WTC11 (cell line): ENCODE data around the gene BTBD9. TPM values are rescaled to one million over a fixed set of nuclear protein-coding genes. Genes with fewer than 3 reads are reported as not detected.
A peak's percentile ranks its signal among the peaks of the same experiment; 100 is the strongest.

Source experiments
- ATAC-seq: fragments of 200-7000 bp; cut with Tn5 transposase; 2 replicates; pipeline ENCODE4 v1.10.0; 2021; ENCODE audit warnings: mild to moderate bottlenecking, moderate library complexity
- CTCF ChIA-PET: fragments of 300-600 bp; sonication (Branson Sonifier 250); formaldehyde crosslinking; loops from one replicate; lab custom pipeline; 2021; ENCODE audit warnings: antibody characterized with exemption; lab: Charles Lee
- POLR2A ChIA-PET: fragments of 350-600 bp; sonication (Branson Sonifier 250); formaldehyde crosslinking; loops from one replicate; lab custom pipeline; 2021; ENCODE audit warnings: antibody characterized with exemption; lab: Charles Lee
- DNase-seq: peaks from one replicate; pipeline ENCODE4 v3.0.0; 2021; ENCODE audit warnings: low spot score
- H3K27ac Mint-ChIP-seq: 2 replicates; pipeline ENCODE4 v1.8.0; 2021; ENCODE audit warnings: mixed read lengths
- H3K27me3 Mint-ChIP-seq: 2 replicates; pipeline ENCODE4 v1.8.0; 2021; ENCODE audit warnings: low read depth, mild to moderate bottlenecking, moderate library complexity, mixed read lengths
- H3K36me3 Mint-ChIP-seq: 2 replicates; pipeline ENCODE4 v1.8.0; 2021; ENCODE audit warnings: mixed read lengths
- H3K4me1 Mint-ChIP-seq: 2 replicates; pipeline ENCODE4 v1.8.0; 2022; ENCODE audit warnings: mixed read lengths
- H3K4me3 Mint-ChIP-seq: 2 replicates; pipeline ENCODE4 v1.8.0; 2021; ENCODE audit warnings: mild to moderate bottlenecking, moderate library complexity, mixed read lengths
- H3K9me3 Mint-ChIP-seq: 2 replicates; pipeline ENCODE4 v1.8.0; 2021; ENCODE audit warnings: mixed read lengths
- ATF3 ChIP-seq: sonication (generic); formaldehyde crosslinking; conservative IDR thresholded peaks from 2 replicates; pipeline ENCODE4 v1.8.1; 2022; ENCODE audit warnings: mild to moderate bottlenecking, missing genetic modification reagents
- CTCF ChIP-seq: fragments of 200-600 bp; IDR thresholded peaks from 2 replicates; pipeline ENCODE4 v1.8.0; 2022; ENCODE audit warnings: antibody characterized with exemption
- EMX1 ChIP-seq: fragments of 250-450 bp; sonication (Bioruptor Pico); IDR thresholded peaks from 2 replicates; pipeline ENCODE4 v1.8.0; 2021; ENCODE audit warnings: mild to moderate bottlenecking
- ERG ChIP-seq: fragments of 250-450 bp; sonication (Bioruptor Pico); IDR thresholded peaks from 2 replicates; pipeline ENCODE4 v1.8.0; 2021; ENCODE audit warnings: mild to moderate bottlenecking
- FOXJ3 ChIP-seq: sonication (generic); formaldehyde crosslinking; IDR thresholded peaks from 2 replicates; pipeline ENCODE4 v1.9.0; 2021; ENCODE audit warnings: missing genetic modification reagents, mild to moderate bottlenecking, borderline replicate concordance
- FOXP1 ChIP-seq: sonication (generic); formaldehyde crosslinking; IDR thresholded peaks from 2 replicates; pipeline ENCODE4 v1.8.0; 2022; ENCODE audit warnings: missing genetic modification reagents, mild to moderate bottlenecking, moderate library complexity, borderline replicate concordance
- ZNF281 ChIP-seq: sonication (generic); formaldehyde crosslinking; IDR thresholded peaks from 2 replicates; pipeline ENCODE4 v1.8.0; 2023; ENCODE audit warnings: mild to moderate bottlenecking, missing genetic modification reagents
- ZNF416 ChIP-seq: fragments of 250-450 bp; sonication (Bioruptor Pico); IDR thresholded peaks from 2 replicates; pipeline ENCODE4 v1.9.0; 2021; ENCODE audit warnings: mild to moderate bottlenecking, inconsistent platforms
- ZNF425 ChIP-seq: fragments of 250-450 bp; sonication (Bioruptor Pico); conservative IDR thresholded peaks from 2 replicates; pipeline ENCODE4 v1.9.0; 2021; ENCODE audit warnings: mild to moderate bottlenecking
- total RNA-seq: library from RNA; stranded (reverse); gene quantifications from 3 replicates; pipeline ENCODE4 v1.2.3, GENCODE V29; 2021
- TF ChIP-seq, protein P1 (sequence below): sonication (generic); formaldehyde crosslinking; IDR thresholded peaks from 2 replicates; pipeline ENCODE4 v1.8.1; 2023; ENCODE audit warnings: mild to moderate bottlenecking, missing genetic modification reagents, borderline replicate concordance
- TF ChIP-seq, protein P2 (sequence below): fragments of 250-450 bp; sonication (Bioruptor Pico); IDR thresholded peaks from 2 replicates; pipeline ENCODE4 v1.9.0; 2021; ENCODE audit warnings: moderate library complexity, mild to moderate bottlenecking, inconsistent platforms, borderline replicate concordance

BTBD9 gene
- total RNA-seq, 1 experiment from 2014 or later = 4.2 TPM

- TF ChIP-seq EMX1 (CRISPR knock-in tag) = no peak
- no peak for TF ChIP-seq ERG
- TF ChIP-seq, protein P1, sequence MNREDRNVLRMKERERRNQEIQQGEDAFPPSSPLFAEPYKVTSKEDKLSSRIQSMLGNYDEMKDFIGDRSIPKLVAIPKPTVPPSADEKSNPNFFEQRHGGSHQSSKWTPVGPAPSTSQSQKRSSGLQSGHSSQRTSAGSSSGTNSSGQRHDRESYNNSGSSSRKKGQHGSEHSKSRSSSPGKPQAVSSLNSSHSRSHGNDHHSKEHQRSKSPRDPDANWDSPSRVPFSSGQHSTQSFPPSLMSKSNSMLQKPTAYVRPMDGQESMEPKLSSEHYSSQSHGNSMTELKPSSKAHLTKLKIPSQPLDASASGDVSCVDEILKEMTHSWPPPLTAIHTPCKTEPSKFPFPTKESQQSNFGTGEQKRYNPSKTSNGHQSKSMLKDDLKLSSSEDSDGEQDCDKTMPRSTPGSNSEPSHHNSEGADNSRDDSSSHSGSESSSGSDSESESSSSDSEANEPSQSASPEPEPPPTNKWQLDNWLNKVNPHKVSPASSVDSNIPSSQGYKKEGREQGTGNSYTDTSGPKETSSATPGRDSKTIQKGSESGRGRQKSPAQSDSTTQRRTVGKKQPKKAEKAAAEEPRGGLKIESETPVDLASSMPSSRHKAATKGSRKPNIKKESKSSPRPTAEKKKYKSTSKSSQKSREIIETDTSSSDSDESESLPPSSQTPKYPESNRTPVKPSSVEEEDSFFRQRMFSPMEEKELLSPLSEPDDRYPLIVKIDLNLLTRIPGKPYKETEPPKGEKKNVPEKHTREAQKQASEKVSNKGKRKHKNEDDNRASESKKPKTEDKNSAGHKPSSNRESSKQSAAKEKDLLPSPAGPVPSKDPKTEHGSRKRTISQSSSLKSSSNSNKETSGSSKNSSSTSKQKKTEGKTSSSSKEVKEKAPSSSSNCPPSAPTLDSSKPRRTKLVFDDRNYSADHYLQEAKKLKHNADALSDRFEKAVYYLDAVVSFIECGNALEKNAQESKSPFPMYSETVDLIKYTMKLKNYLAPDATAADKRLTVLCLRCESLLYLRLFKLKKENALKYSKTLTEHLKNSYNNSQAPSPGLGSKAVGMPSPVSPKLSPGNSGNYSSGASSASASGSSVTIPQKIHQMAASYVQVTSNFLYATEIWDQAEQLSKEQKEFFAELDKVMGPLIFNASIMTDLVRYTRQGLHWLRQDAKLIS (CRISPR knock-in tag) = no peak
- no peak for TF ChIP-seq ATF3 (CRISPR knock-in tag)
- TF ChIP-seq ZNF416 = no peak
- TF ChIP-seq, protein P2, sequence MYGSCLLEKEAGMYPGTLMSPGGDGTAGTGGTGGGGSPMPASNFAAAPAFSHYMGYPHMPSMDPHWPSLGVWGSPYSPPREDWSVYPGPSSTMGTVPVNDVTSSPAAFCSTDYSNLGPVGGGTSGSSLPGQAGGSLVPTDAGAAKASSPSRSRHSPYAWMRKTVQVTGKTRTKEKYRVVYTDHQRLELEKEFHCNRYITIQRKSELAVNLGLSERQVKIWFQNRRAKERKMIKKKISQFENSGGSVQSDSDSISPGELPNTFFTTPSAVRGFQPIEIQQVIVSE (CRISPR knock-in tag) = no peak
Observed at GRCh38 chr6:38525888-38526287, 113.8 kb downstream of the BTBD9 start (continued).

DNA sequence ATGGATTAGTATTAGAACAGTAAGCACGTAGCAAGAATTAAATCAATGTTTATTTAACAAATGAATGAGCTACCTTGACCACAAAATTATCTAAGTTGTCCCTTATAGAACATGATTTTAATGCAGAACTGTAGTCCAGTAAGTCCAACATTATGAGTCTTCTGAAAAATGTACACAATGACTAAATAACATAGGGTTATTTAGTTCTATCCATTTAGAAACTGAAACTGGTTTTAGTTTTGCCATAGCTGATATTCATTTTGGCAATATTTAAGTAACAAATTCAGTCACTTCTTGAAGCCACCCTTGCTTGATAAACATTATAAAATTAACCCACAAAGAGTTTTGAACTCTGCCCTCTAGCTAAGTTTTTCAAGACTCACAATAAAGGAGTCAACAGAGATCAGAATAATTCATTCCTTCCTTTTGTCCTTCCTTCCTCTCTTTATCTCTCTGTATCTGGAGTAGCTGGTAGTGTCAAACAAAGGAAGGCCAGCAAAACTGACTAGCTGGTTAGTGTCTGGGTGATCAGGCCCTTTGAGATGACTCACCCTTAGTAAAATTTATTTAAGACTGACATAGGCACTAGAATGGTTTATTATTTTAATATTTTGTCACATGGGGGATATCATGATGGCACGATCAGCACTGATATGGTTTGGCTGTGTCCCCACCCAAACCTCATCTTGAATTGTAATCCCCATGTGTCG, 115.1 kb downstream of the BTBD9 start:
- CTCF ChIA-PET = interaction anchor here (1.4 kb wide), 1 partner anchor 30 kb away, joined by 3 read pairs; no protein-coding TSS in a partner anchor
- no peak overlapping the region for H3K27ac Mint-ChIP-seq
- POLR2A ChIA-PET = no interaction called here
- H3K4me1 Mint-ChIP-seq = peaks cover 11% of the 10 kb centered on the region
- peaks cover 37% of the 10 kb centered on the region for H3K36me3 Mint-ChIP-seq
- DNase-seq (no peak), ATAC-seq (0 out of 2 replicates have a peak, but pooled peaks have one; percentile 28)
- no peak overlapping the region for H3K4me3 Mint-ChIP-seq
- no peak for TF ChIP-seq FOXJ3 (CRISPR knock-in tag)
- no peak for TF ChIP-seq ZNF425 (CRISPR knock-in tag)
- no peak for TF ChIP-seq CTCF
- TF ChIP-seq ZNF281 (CRISPR knock-in tag) = no peak
- no peak for TF ChIP-seq FOXP1
- H3K9me3 Mint-ChIP-seq = peaks cover 40% of the 10 kb centered on the region
- no peaks in the 10 kb centered on the region; the same call in 1 of the 2 replicates for H3K27me3 Mint-ChIP-seq
